ENCODE data around the gene SPHKAP. TPM values are rescaled to one million over a fixed set of nuclear protein-coding genes. Genes with fewer than 3 reads are reported as not detected.

Gene SPHKAP
- polyA plus RNA-seq, 1 of the 3 experiments (the other 2 are of a cell fraction) = not detected

GRCh38 chr2:228083131-228083530 lies 98.4 kb downstream of the SPHKAP start:
- DNase-seq = no peak
- Histone ChIP-seq H4K20me1 (ENCODE audit: insufficient read depth) (no peaks in the 10 kb centered on the region), H3F3A (replicated peaks; ENCODE audit: insufficient read depth) (no peaks in the 10 kb centered on the region), H3K4me1 (ENCODE audit: control insufficient read depth in 1 of 2, insufficient read depth in 2 of 2, low read depth in 1 of 2, low read length in 1 of 2) (no peaks in the 10 kb centered on the region), H3K9ac (no peak overlapping the region), H3K27ac (ENCODE audit: low read depth in 2 of 2, low read length in 1 of 2) (no peak overlapping the region), H3K4me3 (ENCODE audit: low read depth in 2 of 2, low read length in 1 of 2) (no peak overlapping the region), H3K9me2 (no peaks in the 10 kb centered on the region), H3K36me3 (replicated peaks in 1 of 2; ENCODE audit: control insufficient read depth in 1 of 2, insufficient read depth in 2 of 2, low read length in 1 of 2) (no peaks in the 10 kb centered on the region), H3K27me3 (ENCODE audit: insufficient read depth) (no peaks in the 10 kb centered on the region), H2AFZ (ENCODE audit: low read depth) (no peak overlapping the region), H3K9me3 (no peaks in the 10 kb centered on the region), H3K4me2 (no peak overlapping the region), H3K79me2 (ENCODE audit: insufficient read depth) (no peaks in the 10 kb centered on the region)
- TF ChIP-seq CTCF (IDR thresholded peaks at IDR 0.05) (no peak), GATA2 (CRISPR knock-in tag; IDR thresholded peaks at IDR 0.05) (no peak), MEF2A (IDR thresholded peaks at IDR 0.05; ENCODE audit: borderline replicate concordance, low read depth) (no peak), TCF12 (IDR thresholded peaks at IDR 0.05) (no peak), USF2 (IDR thresholded peaks at IDR 0.05; ENCODE audit: borderline replicate concordance, low read depth, low read length) (no peak), NFIC (IDR thresholded peaks at IDR 0.05; ENCODE audit: borderline replicate concordance) (no peak), EP300 (IDR thresholded peaks at IDR 0.05; ENCODE audit: borderline replicate concordance in 1 of 2, low read depth in 1 of 2, low read length in 1 of 2) (no peak), RFX5 (IDR thresholded peaks at IDR 0.05; ENCODE audit: low read length) (no peak), FOXM1 (IDR thresholded peaks at IDR 0.05; ENCODE audit: low read depth) (no peak), RAD21 (IDR thresholded peaks at IDR 0.05; ENCODE audit: low read length) (no peak), IRF3 (IDR thresholded peaks at IDR 0.05; ENCODE audit: low read depth, low read length) (no peak), TEAD4 (IDR thresholded peaks at IDR 0.05; ENCODE audit: borderline replicate concordance, insufficient read depth) (no peak), USF1 (IDR thresholded peaks at IDR 0.05; ENCODE audit: borderline replicate concordance, low read depth) (no peak), RXRA (IDR thresholded peaks at IDR 0.05; ENCODE audit: borderline replicate concordance, low read depth) (no peak), SMC3 (IDR thresholded peaks at IDR 0.05; ENCODE audit: low read depth, low read length) (no peak), NRF1 (IDR thresholded peaks at IDR 0.05; ENCODE audit: low read depth, low read length) (no peak)
- ChIA-PET CTCF (interaction anchor here (1.5 kb wide), 1 partner anchor 34 kb away, joined by 4 read pairs; no protein-coding TSS in a partner anchor), POLR2A (no interaction called here)
- WGBS (ENCODE audit: low lambda C conversion rate) = 52% methylated on average over 2 of the region's 2 CpGs
